PC-3 (cell line): Measurements from ENCODE around the gene PAMR1.

Experiments
- EZH2 ChIP-seq: fragments of 300-600 bp; sonication (generic); IDR thresholded peaks from one replicate; pipeline ENCODE4 v1.6.1; 2017; ENCODE audit warnings: antibody characterized with exemption, mild to moderate bottlenecking, low read length; ENCODE audit not compliant: unreplicated experiment
- TF ChIP-seq, protein P1 (sequence below): fragments of 300-600 bp; sonication (generic); conservative IDR thresholded peaks from 2 replicates; pipeline ENCODE4 v1.5.1; 2017; ENCODE audit warnings: antibody characterized with exemption, low read depth, mild to moderate bottlenecking, low read length

DNA sequence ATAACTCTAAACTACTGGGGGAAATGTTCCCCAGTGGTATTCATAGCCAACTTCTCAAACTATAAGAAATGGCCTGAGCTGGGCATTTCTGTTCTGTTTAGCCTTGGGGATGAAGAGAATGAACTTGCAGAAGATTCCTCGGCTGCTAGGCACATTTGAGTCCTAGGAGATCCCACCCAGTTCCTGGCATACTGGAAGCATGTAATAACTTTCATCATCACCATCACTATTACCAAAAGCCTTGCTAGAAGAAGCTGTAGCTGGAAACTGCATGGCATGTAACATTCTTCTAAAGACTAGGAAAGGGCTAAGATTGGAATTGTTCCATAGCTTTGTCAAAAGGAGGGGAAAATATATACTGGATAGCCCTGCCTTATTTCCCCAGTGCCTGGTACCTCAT, 65.9 kb downstream of the PAMR1 start:
- TF ChIP-seq, protein P1, sequence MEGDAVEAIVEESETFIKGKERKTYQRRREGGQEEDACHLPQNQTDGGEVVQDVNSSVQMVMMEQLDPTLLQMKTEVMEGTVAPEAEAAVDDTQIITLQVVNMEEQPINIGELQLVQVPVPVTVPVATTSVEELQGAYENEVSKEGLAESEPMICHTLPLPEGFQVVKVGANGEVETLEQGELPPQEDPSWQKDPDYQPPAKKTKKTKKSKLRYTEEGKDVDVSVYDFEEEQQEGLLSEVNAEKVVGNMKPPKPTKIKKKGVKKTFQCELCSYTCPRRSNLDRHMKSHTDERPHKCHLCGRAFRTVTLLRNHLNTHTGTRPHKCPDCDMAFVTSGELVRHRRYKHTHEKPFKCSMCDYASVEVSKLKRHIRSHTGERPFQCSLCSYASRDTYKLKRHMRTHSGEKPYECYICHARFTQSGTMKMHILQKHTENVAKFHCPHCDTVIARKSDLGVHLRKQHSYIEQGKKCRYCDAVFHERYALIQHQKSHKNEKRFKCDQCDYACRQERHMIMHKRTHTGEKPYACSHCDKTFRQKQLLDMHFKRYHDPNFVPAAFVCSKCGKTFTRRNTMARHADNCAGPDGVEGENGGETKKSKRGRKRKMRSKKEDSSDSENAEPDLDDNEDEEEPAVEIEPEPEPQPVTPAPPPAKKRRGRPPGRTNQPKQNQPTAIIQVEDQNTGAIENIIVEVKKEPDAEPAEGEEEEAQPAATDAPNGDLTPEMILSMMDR: no peak
- TF ChIP-seq EZH2: no peak
